ENCODE results near the gene FBXO33.
"Not testable (repeated sequence)": the region's sequence is repeated elsewhere in the genome, so short reads cannot be mapped to it uniquely, and the experiment has no call there.

The FBXO33 gene

GRCh38 chr14:39381366-39381765, 50.9 kb downstream of the FBXO33 start:
- intact Hi-C loops (cut with DNase I), result no loop called here

GRCh38 chr14:39376667-39377403, 55.4 kb downstream of the FBXO33 start:
- intact Hi-C loops (cut with DNase I), result no loop called here
- DNase-seq, result no peak

More at GRCh38 chr14:39381366-39381765, 50.9 kb downstream of the FBXO33 start:
- DNase-seq, result peak in 2 of 10 donors; percentile 26 to 29

- DNase-seq, result no peak
- intact Hi-C loops (cut with DNase I), result no loop called here
Observed at GRCh38 chr14:39374851-39375250, 57.4 kb downstream of the FBXO33 start.

GRCh38 chr14:39372656-39373055, 59.6 kb downstream of the FBXO33 start:
- no peak for DNase-seq
- intact Hi-C loops (cut with DNase I), result no loop called here

GRCh38 chr14:39370415-39370814, 61.8 kb downstream of the FBXO33 start:
- no peak for DNase-seq
- intact Hi-C loops (cut with DNase I), result no loop called here

GRCh38 chr14:39369029-39369428, 63.2 kb downstream of the FBXO33 start:
- intact Hi-C loops (cut with DNase I), result loop anchor here (5.0 kb wide), 1 partner anchor 262 kb away; no protein-coding TSS in a partner anchor
- DNase-seq, result no peak

- intact Hi-C loops (cut with DNase I), result loop anchor here (5.0 kb wide), 1 partner anchor 261 kb away; no protein-coding TSS in a partner anchor
- DNase-seq, result peak in 6 of 10 donors; percentile 47 to 92 (median 52)
Observed at GRCh38 chr14:39368261-39368959, 63.8 kb downstream of the FBXO33 start.

- no peak for DNase-seq
- intact Hi-C loops (cut with DNase I), result loop anchor here (5.0 kb wide), 1 partner anchor 260 kb away; no protein-coding TSS in a partner anchor
Observed at GRCh38 chr14:39367387-39367751, 64.9 kb downstream of the FBXO33 start.

- no peak for DNase-seq
- intact Hi-C loops (cut with DNase I), result loop anchor here (5.0 kb wide), 1 partner anchor 259 kb away; no protein-coding TSS in a partner anchor
Observed at GRCh38 chr14:39366460-39367386, 65.5 kb downstream of the FBXO33 start.

GRCh38 chr14:39365354-39365753, 66.9 kb downstream of the FBXO33 start:
- no peak for DNase-seq
- intact Hi-C loops (cut with DNase I), result loop anchor here (5.0 kb wide), 1 partner anchor 258 kb away; no protein-coding TSS in a partner anchor

GRCh38 chr14:39364509-39364908, 67.7 kb downstream of the FBXO33 start:
- no peak for DNase-seq
- intact Hi-C loops (cut with DNase I), result no loop called here

- intact Hi-C loops (cut with DNase I); DNase-seq: not testable (repeated sequence)
Observed at GRCh38 chr14:39361556-39361955, 70.7 kb downstream of the FBXO33 start.

- no peak for DNase-seq
Observed at GRCh38 chr14:39360316-39360715, 71.9 kb downstream of the FBXO33 start.

GRCh38 chr14:39359069-39359468, 73.2 kb downstream of the FBXO33 start:
- DNase-seq; intact Hi-C loops (cut with DNase I): not testable (repeated sequence)

More at GRCh38 chr14:39360316-39360715, 71.9 kb downstream of the FBXO33 start:
- intact Hi-C loops (cut with DNase I), result no loop called here

GRCh38 chr14:39351708-39352107, 80.5 kb downstream of the FBXO33 start:
- no peak for DNase-seq
- intact Hi-C loops (cut with DNase I), result no loop called here

GRCh38 chr14:39350866-39351265, 81.4 kb downstream of the FBXO33 start:
- no peak for DNase-seq

More at GRCh38 chr14:39350866-39351265, 81.4 kb downstream of the FBXO33 start:
- intact Hi-C loops (cut with DNase I), result no loop called here

All from posterior cingulate gyrus (tissue), 11 donors.